Neural progenitor cell (in vitro differentiated cells): Measurements from ENCODE around the gene VAV1. TPM values are rescaled to one million over a fixed set of nuclear protein-coding genes. Genes with fewer than 3 reads are reported as not detected.

Source experiments
- DNase-seq: peaks from one replicate; pipeline ENCODE4 v3.0.0-alpha.2; 2016; ENCODE audit warnings: low spot score
- H2AFZ ChIP-seq: fragments of 200-600 bp; sonication (generic); replicated peaks from 2 replicates; pipeline ENCODE4 v1.6.1; 2016; ENCODE audit warnings: antibody characterized with exemption
- H3F3A ChIP-seq: fragments of 200-600 bp; sonication (generic); 2 replicates; pipeline ENCODE4 v1.6.1; 2016; ENCODE audit warnings: antibody characterized with exemption, low read depth
- H3K27ac ChIP-seq: fragments of 200-600 bp; sonication (generic); 2 replicates; pipeline ENCODE4 v1.5.1; 2016; ENCODE audit warnings: mild to moderate bottlenecking
- H3K27me3 ChIP-seq: fragments of 200-600 bp; sonication (generic); 2 replicates; pipeline ENCODE4 v1.6.1; 2016; ENCODE audit warnings: mild to moderate bottlenecking, moderate library complexity
- H3K36me3 ChIP-seq: fragments of 200-600 bp; sonication (generic); 2 replicates; pipeline ENCODE4 v1.5.1; 2016
- H3K4me1 ChIP-seq: fragments of 200-600 bp; sonication (generic); 2 replicates; pipeline ENCODE4 v1.6.1; 2016; ENCODE audit warnings: mixed run types
- H3K4me2 ChIP-seq: fragments of 200-600 bp; sonication (generic); 2 replicates; pipeline ENCODE4 v1.6.1; 2016
- H3K4me3 ChIP-seq: fragments of 200-600 bp; sonication (generic); 2 replicates; pipeline ENCODE4 v1.5.1; 2016
- H3K79me2 ChIP-seq: fragments of 200-600 bp; sonication (generic); 2 replicates; pipeline ENCODE4 v1.6.1; 2016; ENCODE audit warnings: low read depth
- H3K9ac ChIP-seq: fragments of 200-600 bp; sonication (generic); 2 replicates; pipeline ENCODE4 v1.6.1; 2016
- H3K9me3 ChIP-seq: fragments of 200-600 bp; sonication (generic); 2 replicates; pipeline ENCODE4 v1.5.1; 2016; ENCODE audit warnings: low read depth
- H4K20me1 ChIP-seq: fragments of 200-600 bp; sonication (generic); 2 replicates; pipeline ENCODE4 v1.6.1; 2016; ENCODE audit warnings: low read depth
- H3K27ac Mint-ChIP-seq: 3 replicates; pipeline ENCODE4 v1.8.0; 2021; ENCODE audit warnings: mixed read lengths
- H3K27me3 Mint-ChIP-seq: 2 replicates; pipeline ENCODE4 v1.8.0; 2022; ENCODE audit warnings: low read depth, mild to moderate bottlenecking, inconsistent platforms, moderate library complexity, mixed read lengths; ENCODE audit not compliant: insufficient read depth
- H3K36me3 Mint-ChIP-seq: 3 replicates; pipeline ENCODE4 v1.8.0; 2021; ENCODE audit warnings: mixed read lengths
- H3K4me1 Mint-ChIP-seq: 3 replicates; pipeline ENCODE4 v1.8.0; 2021; ENCODE audit warnings: mixed read lengths
- H3K4me3 Mint-ChIP-seq: 3 replicates; pipeline ENCODE4 v1.8.0; 2021; ENCODE audit warnings: mild to moderate bottlenecking, moderate library complexity, mixed read lengths
- H3K9me3 Mint-ChIP-seq: 3 replicates; pipeline ENCODE4 v1.8.0; 2020; ENCODE audit warnings: mixed read lengths
- EZH2 ChIP-seq: fragments of 200-600 bp; sonication (generic); IDR thresholded peaks from 2 replicates; pipeline ENCODE4 v1.6.1; 2017; ENCODE audit warnings: antibody characterized with exemption, mild to moderate bottlenecking, moderate library complexity
- EZH2phosphoT487 ChIP-seq: fragments of 200-600 bp; sonication (generic); IDR thresholded peaks from 2 replicates; pipeline ENCODE4 v1.6.1; 2017; ENCODE audit warnings: antibody characterized with exemption
- total RNA-seq: library from RNA; depleted of rRNA; stranded (reverse); fragments of >200 nt; gene quantifications from 2 replicates; pipeline ENCODE4 v1.2.3, GENCODE V29; 2015; ENCODE audit warnings: low replicate concordance
- TF ChIP-seq, protein P1 (sequence below): fragments of 200-600 bp; sonication (generic); IDR thresholded peaks from 2 replicates; pipeline ENCODE4 v1.5.1; 2017; ENCODE audit warnings: antibody characterized with exemption, mild to moderate bottlenecking

The VAV1 gene
- total RNA-seq, 1 donor from 2014 or later = not detected

DNA sequence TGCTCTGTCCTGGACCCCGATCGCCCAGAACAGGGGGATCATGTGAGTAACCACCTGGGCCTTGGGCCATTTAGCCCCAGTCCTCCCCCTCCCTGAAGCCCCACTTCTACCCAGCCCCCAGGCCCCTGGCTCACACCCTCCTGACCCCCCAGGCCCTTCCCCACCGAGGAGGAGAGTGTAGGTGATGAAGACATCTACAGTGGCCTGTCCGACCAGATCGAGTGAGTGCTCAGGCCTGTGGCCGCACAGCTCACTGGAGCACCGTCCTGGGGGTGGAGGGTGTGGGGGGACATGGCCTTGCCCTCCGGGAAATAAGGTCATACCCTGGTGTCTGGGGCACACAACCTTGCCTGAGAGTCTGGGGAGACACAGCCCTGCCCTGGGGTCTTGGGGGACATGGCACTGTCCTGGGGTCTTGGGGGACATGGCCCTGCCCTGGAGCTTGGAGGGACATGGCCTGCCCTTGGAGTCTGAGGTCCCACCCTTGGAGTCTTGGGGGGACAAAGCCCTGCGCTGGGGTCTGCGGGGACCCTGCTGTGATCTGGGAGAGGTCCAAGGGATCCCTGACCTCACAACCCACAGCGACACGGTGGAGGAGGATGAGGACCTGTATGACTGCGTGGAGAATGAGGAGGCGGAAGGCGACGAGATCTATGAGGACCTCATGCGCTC, 49.3 kb downstream of the VAV1 start:
- TF ChIP-seq, protein P1, sequence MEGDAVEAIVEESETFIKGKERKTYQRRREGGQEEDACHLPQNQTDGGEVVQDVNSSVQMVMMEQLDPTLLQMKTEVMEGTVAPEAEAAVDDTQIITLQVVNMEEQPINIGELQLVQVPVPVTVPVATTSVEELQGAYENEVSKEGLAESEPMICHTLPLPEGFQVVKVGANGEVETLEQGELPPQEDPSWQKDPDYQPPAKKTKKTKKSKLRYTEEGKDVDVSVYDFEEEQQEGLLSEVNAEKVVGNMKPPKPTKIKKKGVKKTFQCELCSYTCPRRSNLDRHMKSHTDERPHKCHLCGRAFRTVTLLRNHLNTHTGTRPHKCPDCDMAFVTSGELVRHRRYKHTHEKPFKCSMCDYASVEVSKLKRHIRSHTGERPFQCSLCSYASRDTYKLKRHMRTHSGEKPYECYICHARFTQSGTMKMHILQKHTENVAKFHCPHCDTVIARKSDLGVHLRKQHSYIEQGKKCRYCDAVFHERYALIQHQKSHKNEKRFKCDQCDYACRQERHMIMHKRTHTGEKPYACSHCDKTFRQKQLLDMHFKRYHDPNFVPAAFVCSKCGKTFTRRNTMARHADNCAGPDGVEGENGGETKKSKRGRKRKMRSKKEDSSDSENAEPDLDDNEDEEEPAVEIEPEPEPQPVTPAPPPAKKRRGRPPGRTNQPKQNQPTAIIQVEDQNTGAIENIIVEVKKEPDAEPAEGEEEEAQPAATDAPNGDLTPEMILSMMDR = no peak
- no peak for TF ChIP-seq EZH2
- TF ChIP-seq EZH2phosphoT487 = no peak
- H3F3A ChIP-seq = no peaks in the 10 kb centered on the region
- H3K4me1 ChIP-seq = no peaks in the 10 kb centered on the region
- no peaks in the 10 kb centered on the region for H3K27me3 ChIP-seq
- no peak for DNase-seq
- no peaks in the 10 kb centered on the region for H3K36me3 Mint-ChIP-seq
- H3K79me2 ChIP-seq = no peaks in the 10 kb centered on the region
- peaks cover 7% of the 10 kb centered on the region for H3K27me3 Mint-ChIP-seq
- peaks cover 17% of the 10 kb centered on the region for H3K9me3 Mint-ChIP-seq
- no peaks in the 10 kb centered on the region for H3K4me1 Mint-ChIP-seq
- no peak overlapping the region for H3K27ac Mint-ChIP-seq
- no peak overlapping the region for H3K4me3 Mint-ChIP-seq
- no peaks in the 10 kb centered on the region for H3K36me3 ChIP-seq
- H3K27ac ChIP-seq = no peak overlapping the region
- no peak overlapping the region for H3K4me2 ChIP-seq
- H3K9ac ChIP-seq = no peak overlapping the region
- H3K4me3 ChIP-seq = no peak overlapping the region
- no peak overlapping the region for H2AFZ ChIP-seq
- H3K9me3 ChIP-seq = peaks cover 10% of the 10 kb centered on the region
- no peaks in the 10 kb centered on the region for H4K20me1 ChIP-seq

DNA sequence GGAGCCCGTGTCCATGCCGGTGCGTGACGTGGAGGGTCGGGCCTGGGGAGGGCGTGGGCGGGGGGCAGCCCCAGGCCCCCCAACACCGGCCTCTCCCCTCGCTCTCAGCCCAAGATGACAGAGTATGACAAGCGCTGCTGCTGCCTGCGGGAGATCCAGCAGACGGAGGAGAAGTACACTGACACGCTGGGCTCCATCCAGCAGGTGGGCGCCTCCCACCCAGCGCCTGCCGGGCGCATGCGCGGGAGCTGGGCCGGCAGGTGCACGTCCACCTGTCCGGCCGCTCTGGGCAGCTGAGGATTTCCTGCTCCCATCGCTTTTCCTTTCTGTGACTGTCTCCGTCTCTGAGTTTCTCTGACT, 49.8 kb downstream of the VAV1 start:
- no peaks in the 10 kb centered on the region for H3K36me3 ChIP-seq
- no peak overlapping the region for H3K27ac ChIP-seq
- H3K4me3 ChIP-seq = no peak overlapping the region
- no peaks in the 10 kb centered on the region for H3K27me3 ChIP-seq
- H2AFZ ChIP-seq = no peak overlapping the region
- H3K36me3 Mint-ChIP-seq = no peaks in the 10 kb centered on the region
- H3K9ac ChIP-seq = no peak overlapping the region
- no peaks in the 10 kb centered on the region for H3K79me2 ChIP-seq
- no peak overlapping the region for H3K4me3 Mint-ChIP-seq
- H3F3A ChIP-seq = no peaks in the 10 kb centered on the region
- no peak overlapping the region for H3K27ac Mint-ChIP-seq
- no peaks in the 10 kb centered on the region for H4K20me1 ChIP-seq
- H3K9me3 ChIP-seq = peaks cover 10% of the 10 kb centered on the region
- H3K4me1 Mint-ChIP-seq = no peaks in the 10 kb centered on the region
- no peak for TF ChIP-seq EZH2
- TF ChIP-seq EZH2phosphoT487 = no peak
- TF ChIP-seq, protein P1 = no peak
- H3K27me3 Mint-ChIP-seq = peaks cover 9% of the 10 kb centered on the region
- H3K4me1 ChIP-seq = no peaks in the 10 kb centered on the region
- H3K9me3 Mint-ChIP-seq = peaks cover 17% of the 10 kb centered on the region
- H3K4me2 ChIP-seq = no peak overlapping the region
- DNase-seq = no peak

DNA sequence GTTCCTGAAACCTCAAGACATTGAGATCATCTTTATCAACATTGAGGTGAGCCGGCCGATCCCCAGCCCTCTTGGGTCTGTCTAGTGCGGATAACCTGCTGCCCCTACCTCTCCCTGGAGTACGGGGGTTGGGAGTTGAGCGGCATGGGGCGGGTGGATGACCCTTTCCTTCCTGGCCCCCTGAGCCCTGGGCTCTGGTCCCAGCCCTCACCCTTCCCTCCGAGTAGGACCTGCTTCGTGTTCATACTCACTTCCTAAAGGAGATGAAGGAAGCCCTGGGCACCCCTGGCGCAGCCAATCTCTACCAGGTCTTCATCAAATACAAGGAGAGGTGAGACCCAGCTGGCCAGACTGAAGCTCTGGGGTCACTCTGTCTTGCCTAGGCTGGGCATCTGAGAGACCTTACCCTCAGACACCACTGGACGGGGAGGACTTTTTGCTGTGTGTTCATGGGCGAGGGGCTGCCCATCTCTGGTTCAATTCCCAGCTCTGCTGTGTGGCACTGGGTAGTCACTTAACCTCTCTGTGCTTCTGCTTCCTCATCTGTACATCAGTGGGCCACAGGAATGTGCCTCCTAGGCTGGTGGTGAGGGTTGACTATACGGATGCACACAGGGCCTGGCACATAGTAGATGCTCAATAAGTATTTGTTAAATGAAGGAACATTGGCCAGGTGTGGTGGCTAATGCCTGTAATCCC, 52.7 kb downstream of the VAV1 start:
- no peak for DNase-seq
- Histone ChIP-seq H3K27me3 (no peaks in the 10 kb centered on the region), H3K79me2 (no peaks in the 10 kb centered on the region), H3K4me2 (no peak overlapping the region), H3F3A (no peaks in the 10 kb centered on the region), H2AFZ (no peak overlapping the region), H3K4me1 (no peaks in the 10 kb centered on the region), H3K36me3 (no peaks in the 10 kb centered on the region), H3K4me3 (no peak overlapping the region), H3K27ac (no peak overlapping the region), H3K9me3 (peaks cover 2% of the 10 kb centered on the region), H4K20me1 (no peaks in the 10 kb centered on the region), H3K9ac (no peak overlapping the region)
- peaks cover 7% of the 10 kb centered on the region for H3K27me3 Mint-ChIP-seq
- H3K4me3 Mint-ChIP-seq = no peak overlapping the region
- TF ChIP-seq EZH2 (no peak), EZH2phosphoT487 (no peak)
- TF ChIP-seq, protein P1 = no peak
- H3K36me3 Mint-ChIP-seq = no peaks in the 10 kb centered on the region
- H3K9me3 Mint-ChIP-seq = peaks cover 8% of the 10 kb centered on the region
- no peak overlapping the region for H3K27ac Mint-ChIP-seq
- no peaks in the 10 kb centered on the region for H3K4me1 Mint-ChIP-seq
